Lung (tissue), 12 donors: ENCODE data around the gene INPP4B. TPM values are rescaled to one million over a fixed set of nuclear protein-coding genes. Genes with fewer than 3 reads are reported as not detected.

Experiments
- ATAC-seq: fragments of 200-7000 bp; cut with Tn5 transposase; one replicate; pipeline ENCODE4 v1.9.1; 2020; ENCODE audit warnings: moderate number of reproducible peaks; ENCODE audit not compliant: insufficient read depth, low FRiP score
- DNase-seq, 3 donors: peaks; one replicate each; pipeline ENCODE4 v3.0.0-alpha.2; 2013 to 2017
- H3K27ac ChIP-seq, 2 donors: one replicate each; pipeline ENCODE4 v1.5.1; 2013; ENCODE audit warnings: mild to moderate bottlenecking in 2 of 2, moderate library complexity in 2 of 2, control low read depth in 1 of 2, inconsistent platforms in 1 of 2, low read depth in 1 of 2, low read length in 1 of 2
- H3K27me3 ChIP-seq, 3 donors: one replicate each; pipeline ENCODE4 v1.5.1; 2013; ENCODE audit warnings: low read length in 2 of 3; ENCODE audit not compliant: control insufficient read depth in 3 of 3, insufficient read depth in 3 of 3
- H3K36me3 ChIP-seq, 4 donors: one replicate each; pipeline ENCODE4 v1.5.1; 2013; ENCODE audit warnings: low read length in 4 of 4, mild to moderate bottlenecking in 1 of 4, moderate library complexity in 1 of 4; ENCODE audit not compliant: control insufficient read depth in 4 of 4, insufficient read depth in 4 of 4
- H3K4me1 ChIP-seq, 5 donors: one replicate each; pipeline ENCODE4 v1.5.1; 2013; ENCODE audit warnings: low read length in 5 of 5, mild to moderate bottlenecking in 2 of 5, moderate library complexity in 1 of 5; ENCODE audit not compliant: control insufficient read depth in 5 of 5, insufficient read depth in 5 of 5
- H3K4me3 ChIP-seq: one replicate; pipeline ENCODE4 v1.5.1; 2013; ENCODE audit warnings: mild to moderate bottlenecking, control low read depth, moderate library complexity
- H3K9ac ChIP-seq, 2 donors: one replicate each; pipeline ENCODE4 v1.5.1; 2013; ENCODE audit warnings: low read length in 2 of 2, control low read depth in 1 of 2; ENCODE audit not compliant: insufficient read depth in 1 of 2
- H3K9me3 ChIP-seq, 4 donors: one replicate each; pipeline ENCODE4 v1.5.1; 2013; ENCODE audit warnings: low read length in 3 of 4, mild to moderate bottlenecking in 1 of 4, moderate library complexity in 1 of 4; ENCODE audit not compliant: control insufficient read depth in 4 of 4, insufficient read depth in 3 of 4
- CTCF ChIP-seq: IDR thresholded peaks from 2 replicates; pipeline ENCODE4 v1.5.1; 2012; ENCODE audit warnings: mild to moderate bottlenecking; ENCODE audit errors: control extremely low read depth, extremely low read depth
- WGBS, 2 donors: extraction: QIAGEN DNeasy Blood & Tissue Kit; methylation state at CpG; one replicate each; pipeline ENCODE4 v1.1.7; 2013; 5-methylcytosine and 5-hydroxymethylcytosine counted together
- polyA plus RNA-seq, 2 donors: library from polyadenylated mRNA; stranded (reverse); fragments of 200-250 nt; gene quantifications; one replicate each; pipeline ENCODE4 v1.2.1, GENCODE V29; 2013
- total RNA-seq, 2 donors: library from RNA; depleted of rRNA in 1 of 2; stranded (reverse); fragments of >200 nt in 1 of 2; gene quantifications; one replicate each; pipeline ENCODE4 v1.2.1, GENCODE V29; 2014 to 2021
- donor health status: control.
- donor health status: control.
- donor health status: Bipolar disorder and iron deficiency.
- donor health status: healthy.
- donor health status: DM: yes; HTN: yes; CAD: no.

The INPP4B gene
- total and polyA plus RNA-seq, 4 donors: 2.4 to 32.6 (median 5.6) TPM

- Histone ChIP-seq H3K9me3 (no peaks in the 10 kb centered on the region), H3K4me1 (peaks cover 0 to 18% (median 0%) of the 10 kb centered on the region in 5 donors), H3K9ac (peak overlapping the region in 1 of 2 donors; percentile 25), H3K27ac (peak overlapping the region; percentile 21 to 89), H3K27me3 (peaks cover 0 to 21% (median 6%) of the 10 kb centered on the region in 3 donors), H3K4me3 (peak overlapping the region; percentile 61), H3K36me3 (no peaks in the 10 kb centered on the region)
- TF ChIP-seq CTCF: no peak
- ATAC-seq (peak; percentile 60), DNase-seq (peak; percentile 52 to 57 (median 57))
- 2 to 3% methylated on average over 39 to 50 of the region's 50 CpGs for WGBS, 2 donors
These were observed 862 bp upstream of the INPP4B start for GRCh38 chr4:142846729-142847596.

- DNase-seq: peak; percentile 34 to 48 (median 47)
These were observed 601 bp downstream of the INPP4B start for GRCh38 chr4:142845293-142846107.

GRCh38 chr4:142844782-142845181 is 1.3 kb downstream of the INPP4B start:
- ATAC-seq (no peak), DNase-seq (no peak)
- peaks cover 0 to 18% (median 0%) of the 10 kb centered on the region in 5 donors for H3K4me1 ChIP-seq
- H3K9ac ChIP-seq: no peak overlapping the region
- peaks cover 0 to 21% (median 6%) of the 10 kb centered on the region in 3 donors for H3K27me3 ChIP-seq
- 16 to 35% methylated on average over 1 of the region's 1 CpG for WGBS, 2 donors
- H3K4me3 ChIP-seq: no peak overlapping the region
- no peaks in the 10 kb centered on the region for H3K9me3 ChIP-seq
- H3K36me3 ChIP-seq: no peaks in the 10 kb centered on the region
- no peak overlapping the region for H3K27ac ChIP-seq
- TF ChIP-seq CTCF: no peak

More at GRCh38 chr4:142845293-142846107, 601 bp downstream of the INPP4B start:
- Histone ChIP-seq H3K36me3 (no peaks in the 10 kb centered on the region), H3K9ac (peak overlapping the region in 1 of 2 donors; percentile 63), H3K27ac (peak overlapping the region; percentile 67 to 89), H3K4me1 (peaks cover 0 to 18% (median 0%) of the 10 kb centered on the region in 5 donors), H3K4me3 (peak overlapping the region; percentile 61), H3K9me3 (no peaks in the 10 kb centered on the region), H3K27me3 (peaks cover 0 to 21% (median 6%) of the 10 kb centered on the region in 3 donors)
- 3 to 7% methylated on average over 42 to 43 of the region's 43 CpGs for WGBS, 2 donors
- TF ChIP-seq CTCF: no peak
- no peak for ATAC-seq
